Liver (tissue), 9 donors: ENCODE results near the gene GSK3B. TPM values are rescaled to one million over a fixed set of nuclear protein-coding genes. Genes with fewer than 3 reads are reported as not detected.

ENCODE experiments used
- DNase-seq: peaks from one replicate; pipeline ENCODE4 v3.0.0-alpha.2; 2017; ENCODE audit warnings: low spot score
- H3K27ac ChIP-seq, 2 donors: one replicate each; pipeline ENCODE4 v1.7.0; 2013; ENCODE audit warnings: inconsistent platforms in 2 of 2, low read length in 2 of 2, control low read depth in 1 of 2, low read depth in 1 of 2, mild to moderate bottlenecking in 1 of 2
- H3K27me3 ChIP-seq, 4 donors: one replicate each; pipeline versions ENCODE4 v1.6.1 to v1.7.0; 2013; ENCODE audit warnings: low read length in 3 of 4, inconsistent platforms in 1 of 4, mild to moderate bottlenecking in 1 of 4, moderate library complexity in 1 of 4; ENCODE audit not compliant: control insufficient read depth in 4 of 4, insufficient read depth in 4 of 4
- H3K36me3 ChIP-seq, 4 donors: one replicate each; pipeline versions ENCODE4 v1.6.1 to v1.7.0; 2013; ENCODE audit warnings: low read length in 3 of 4, mild to moderate bottlenecking in 3 of 4, low read depth in 1 of 4, moderate library complexity in 1 of 4; ENCODE audit not compliant: control insufficient read depth in 4 of 4, insufficient read depth in 3 of 4
- H3K4me1 ChIP-seq, 4 donors: one replicate each; pipeline versions ENCODE4 v1.6.1 to v1.7.0; 2013; ENCODE audit warnings: low read length in 3 of 4, mild to moderate bottlenecking in 3 of 4, moderate library complexity in 1 of 4; ENCODE audit not compliant: control insufficient read depth in 4 of 4, insufficient read depth in 4 of 4
- H3K4me3 ChIP-seq, 3 donors: one replicate each; pipeline versions ENCODE4 v1.6.1 to v1.7.0; 2013; ENCODE audit warnings: low read length in 3 of 3, control low read depth in 1 of 3, low read depth in 1 of 3, mild to moderate bottlenecking in 1 of 3
- H3K9ac ChIP-seq, 2 donors: one replicate each; pipeline ENCODE4 v1.7.0; 2013; ENCODE audit warnings: low read length in 2 of 2, mild to moderate bottlenecking in 2 of 2, moderate library complexity in 2 of 2, control low read depth in 1 of 2, low read depth in 1 of 2
- H3K9me3 ChIP-seq, 4 donors: one replicate each; pipeline versions ENCODE4 v1.6.1 to v1.7.0; 2013; ENCODE audit warnings: low read length in 3 of 4; ENCODE audit not compliant: control insufficient read depth in 4 of 4
- ATF3 ChIP-seq: IDR thresholded peaks from 2 replicates; pipeline ENCODE4 v1.6.1; 2016; ENCODE audit warnings: antibody characterized with exemption
- CTCF ChIP-seq: fragments of 150-350 bp; IDR thresholded peaks from 2 replicates; pipeline ENCODE4 v1.5.1; 2017; ENCODE audit warnings: improper control_type of control experiment, low read depth, low read length; ENCODE audit not compliant: missing input control
- EGR1 ChIP-seq, 2 donors: IDR thresholded peaks; 2 replicates each; pipeline ENCODE4 v1.6.1; 2016 to 2018; ENCODE audit warnings: antibody characterized with exemption in 2 of 2, low read depth in 2 of 2
- FOXA1 ChIP-seq: IDR thresholded peaks from 2 replicates; pipeline ENCODE4 v1.6.1; 2016; ENCODE audit warnings: antibody characterized with exemption
- HNF4A ChIP-seq, 2 donors: conservative IDR thresholded peaks; 2 replicates each; pipeline ENCODE4 v1.6.1; 2016; ENCODE audit warnings: antibody characterized with exemption in 2 of 2, mild to moderate bottlenecking in 2 of 2
- HNF4G ChIP-seq: IDR thresholded peaks from 2 replicates; pipeline ENCODE4 v1.6.1; 2016; ENCODE audit warnings: antibody characterized with exemption
- JUND ChIP-seq, 2 donors: IDR thresholded peaks; 2 replicates each; pipeline ENCODE4 v1.6.1; 2016; ENCODE audit warnings: antibody characterized with exemption in 2 of 2
- MAX ChIP-seq: IDR thresholded peaks from 2 replicates; pipeline ENCODE4 v1.6.1; 2016; ENCODE audit warnings: antibody characterized with exemption
- NR2F2 ChIP-seq: IDR thresholded peaks from 2 replicates; pipeline ENCODE4 v1.6.1; 2016; ENCODE audit warnings: antibody characterized with exemption
- RAD21 ChIP-seq, 2 donors: IDR thresholded peaks; 2 replicates each; pipeline ENCODE4 v1.6.1; 2016; ENCODE audit warnings: antibody characterized with exemption in 2 of 2, mild to moderate bottlenecking in 2 of 2
- REST ChIP-seq: IDR thresholded peaks from 2 replicates; pipeline ENCODE4 v1.6.1; 2016; ENCODE audit warnings: antibody characterized with exemption, mild to moderate bottlenecking
- RXRA ChIP-seq, 2 donors: IDR thresholded peaks; 2 replicates each; pipeline ENCODE4 v1.6.1; 2017 to 2018; ENCODE audit warnings: antibody characterized with exemption in 2 of 2, mild to moderate bottlenecking in 1 of 2
- SP1 ChIP-seq: IDR thresholded peaks from 2 replicates; pipeline ENCODE4 v1.6.1; 2018; ENCODE audit warnings: antibody characterized with exemption, mild to moderate bottlenecking
- TAF1 ChIP-seq: conservative IDR thresholded peaks from 2 replicates; pipeline ENCODE4 v1.6.1; 2016; ENCODE audit warnings: antibody characterized with exemption, mild to moderate bottlenecking
- YY1 ChIP-seq: IDR thresholded peaks from 2 replicates; pipeline ENCODE4 v1.6.1; 2016; ENCODE audit warnings: antibody characterized with exemption, mild to moderate bottlenecking
- ZBTB33 ChIP-seq: IDR thresholded peaks from 2 replicates; pipeline ENCODE4 v1.6.1; 2016; ENCODE audit warnings: antibody characterized with exemption
- WGBS: extraction: QIAGEN DNeasy Blood & Tissue Kit; methylation state at CpG from one replicate; pipeline ENCODE4 v1.1.7; 2013; 5-methylcytosine and 5-hydroxymethylcytosine counted together
- polyA plus RNA-seq, 2 donors: library from polyadenylated mRNA; stranded (reverse) in 1 of 2; unstranded in 1 of 2; fragments of 200-250 nt in 1 of 2; fragments of >200 nt in 1 of 2; fragmentation: Nextera tagmentation in 1 of 2; extraction: Ambion mirVana in 1 of 2; gene quantifications; one replicate each; pipeline versions ENCODE4 v1.2.1 to v1.2.3, GENCODE V29; 2013 to 2015
- total RNA-seq, 2 donors: library from RNA; depleted of rRNA; stranded (reverse); fragments of >200 nt; gene quantifications; one replicate each; pipeline ENCODE4 v1.2.3, GENCODE V29; 2014
- donor health status: healthy.
- donor health status: healthy.
- donor health status: healthy.
- donor health status: healthy.
- donor health status: healthy.

Gene GSK3B
- total and polyA plus RNA-seq, 4 donors, result 10.5 to 20.8 (median 18.5) TPM

- TF ChIP-seq ZBTB33, result no peak
- TF ChIP-seq RXRA (IDR thresholded peaks at IDR 0.05), result peak; percentile 91 to 92
These were observed 307.8 kb downstream of the GSK3B start (continued) for GRCh38 chr3:119786409-119786808.

- H3K9me3 ChIP-seq, result no peaks in the 10 kb centered on the region
- H3K27me3 ChIP-seq, result no peaks in the 10 kb centered on the region
- H3K27ac ChIP-seq, result peak overlapping the region; percentile 50 to 52
- no peaks in the 10 kb centered on the region for H3K36me3 ChIP-seq
- H3K9ac ChIP-seq, result peak overlapping the region; percentile 63 to 86
- H3K4me1 ChIP-seq, result peaks cover 6 to 58% (median 21%) of the 10 kb centered on the region in 4 donors
- 26% methylated on average over 7 of the region's 7 CpGs for WGBS
- H3K4me3 ChIP-seq, result peak overlapping the region; percentile 57 to 96 (median 80)
- no peak for TF ChIP-seq HNF4G
- no peak for TF ChIP-seq RAD21 (IDR thresholded peaks at IDR 0.05)
- no peak for TF ChIP-seq YY1
- TF ChIP-seq TAF1, result no peak
- no peak for TF ChIP-seq MAX
- no peak for TF ChIP-seq HNF4A (conservative IDR thresholded peaks at IDR 0.05)
- no peak for TF ChIP-seq FOXA1
- no peak for TF ChIP-seq JUND (IDR thresholded peaks at IDR 0.05)
- no peak for TF ChIP-seq ZBTB33
- TF ChIP-seq NR2F2, result no peak
- TF ChIP-seq CTCF, result no peak
- TF ChIP-seq ATF3, result no peak
- TF ChIP-seq EGR1 (IDR thresholded peaks at IDR 0.05; ENCODE audit: low read depth in 2 of 2), result no peak
- no peak for TF ChIP-seq SP1
- no peak for TF ChIP-seq REST
- DNase-seq, result no peak
These were observed 310.4 kb downstream of the GSK3B start for GRCh38 chr3:119783883-119784282.
